ENCODE results near the gene CPNE2. TPM values are rescaled to one million over a fixed set of nuclear protein-coding genes. Genes with fewer than 3 reads are reported as not detected.
A peak's percentile ranks its signal among the peaks of the same experiment; 100 is the strongest.

The CPNE2 gene
- total RNA-seq, 1 donor from 2014 or later, result 64.5 TPM

DNA sequence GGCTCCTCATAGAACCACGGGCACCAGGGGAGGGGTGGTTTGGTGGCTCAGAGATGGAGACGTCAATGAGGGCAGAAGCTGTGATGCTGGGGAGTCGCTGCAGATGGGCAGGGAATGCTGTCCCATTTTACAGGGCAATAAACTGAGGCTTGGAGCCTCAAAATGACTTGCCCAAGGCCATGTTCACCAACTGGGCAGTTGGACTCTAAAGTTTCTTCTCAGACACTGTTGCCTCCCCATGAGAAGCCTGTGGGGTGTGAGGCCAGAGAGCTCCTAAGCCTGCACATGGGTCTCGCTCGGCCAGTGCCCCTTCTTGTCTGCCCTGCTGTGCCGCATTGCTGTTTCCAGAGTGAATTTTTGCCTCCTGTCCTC is 38.6 kb downstream of the CPNE2 start:
- ATAC-seq (no peak), DNase-seq (no peak)
- TF ChIP-seq, protein P1, sequence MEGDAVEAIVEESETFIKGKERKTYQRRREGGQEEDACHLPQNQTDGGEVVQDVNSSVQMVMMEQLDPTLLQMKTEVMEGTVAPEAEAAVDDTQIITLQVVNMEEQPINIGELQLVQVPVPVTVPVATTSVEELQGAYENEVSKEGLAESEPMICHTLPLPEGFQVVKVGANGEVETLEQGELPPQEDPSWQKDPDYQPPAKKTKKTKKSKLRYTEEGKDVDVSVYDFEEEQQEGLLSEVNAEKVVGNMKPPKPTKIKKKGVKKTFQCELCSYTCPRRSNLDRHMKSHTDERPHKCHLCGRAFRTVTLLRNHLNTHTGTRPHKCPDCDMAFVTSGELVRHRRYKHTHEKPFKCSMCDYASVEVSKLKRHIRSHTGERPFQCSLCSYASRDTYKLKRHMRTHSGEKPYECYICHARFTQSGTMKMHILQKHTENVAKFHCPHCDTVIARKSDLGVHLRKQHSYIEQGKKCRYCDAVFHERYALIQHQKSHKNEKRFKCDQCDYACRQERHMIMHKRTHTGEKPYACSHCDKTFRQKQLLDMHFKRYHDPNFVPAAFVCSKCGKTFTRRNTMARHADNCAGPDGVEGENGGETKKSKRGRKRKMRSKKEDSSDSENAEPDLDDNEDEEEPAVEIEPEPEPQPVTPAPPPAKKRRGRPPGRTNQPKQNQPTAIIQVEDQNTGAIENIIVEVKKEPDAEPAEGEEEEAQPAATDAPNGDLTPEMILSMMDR (IDR thresholded peaks at IDR 0.05), result no peak
- no peaks in the 10 kb centered on the region for H3K27me3 ChIP-seq
- intact Hi-C loops (cut with DNase I), result no loop called here
- peaks cover 8% of the 10 kb centered on the region for H3K36me3 ChIP-seq
- H3K4me1 ChIP-seq, result peaks cover 2% of the 10 kb centered on the region
- H3K4me3 ChIP-seq, result no peak overlapping the region
- no peaks in the 10 kb centered on the region for H3K9me3 ChIP-seq
- no peak overlapping the region for H3K27ac ChIP-seq

DNA sequence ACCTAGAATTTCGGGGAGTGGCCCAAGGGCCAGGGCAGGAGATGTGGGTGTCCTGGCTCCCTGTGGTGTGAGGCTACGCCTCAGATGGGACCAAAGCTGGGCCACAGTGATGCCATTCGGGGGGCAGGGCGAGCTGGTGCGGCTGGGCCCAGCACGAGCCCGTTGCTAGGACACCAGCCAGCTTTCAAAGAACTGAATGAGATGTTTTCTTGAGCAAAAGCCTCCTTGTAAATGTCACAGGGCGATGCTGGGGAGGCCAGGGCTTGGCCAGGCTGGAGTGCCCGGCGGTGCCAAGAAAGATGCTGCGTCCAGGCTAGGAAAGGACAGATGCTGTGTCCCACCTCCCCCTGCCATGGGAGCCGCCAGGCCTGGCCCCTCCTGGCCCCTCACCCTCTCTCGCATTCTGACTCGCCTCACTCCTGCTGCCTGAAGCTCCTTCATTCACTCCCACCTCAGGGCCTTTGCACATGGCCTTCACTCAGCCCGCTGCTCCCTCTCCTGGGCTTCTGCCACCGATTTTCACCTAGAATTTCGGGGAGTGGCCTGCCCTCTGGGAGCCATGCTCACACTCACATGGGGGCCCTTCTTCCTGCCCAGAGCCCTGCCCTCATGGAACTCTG is 39.1 kb downstream of the CPNE2 start:
- Histone ChIP-seq H3K9me3 (no peaks in the 10 kb centered on the region), H3K36me3 (peaks cover 8% of the 10 kb centered on the region), H3K4me3 (no peak overlapping the region), H3K27me3 (no peaks in the 10 kb centered on the region), H3K4me1 (peaks cover 2% of the 10 kb centered on the region), H3K27ac (no peak overlapping the region)
- no peak for ATAC-seq
- TF ChIP-seq, protein P1 (IDR thresholded peaks at IDR 0.05), result no peak
- intact Hi-C loops (cut with DNase I), result no loop called here
- no peak for DNase-seq

DNA sequence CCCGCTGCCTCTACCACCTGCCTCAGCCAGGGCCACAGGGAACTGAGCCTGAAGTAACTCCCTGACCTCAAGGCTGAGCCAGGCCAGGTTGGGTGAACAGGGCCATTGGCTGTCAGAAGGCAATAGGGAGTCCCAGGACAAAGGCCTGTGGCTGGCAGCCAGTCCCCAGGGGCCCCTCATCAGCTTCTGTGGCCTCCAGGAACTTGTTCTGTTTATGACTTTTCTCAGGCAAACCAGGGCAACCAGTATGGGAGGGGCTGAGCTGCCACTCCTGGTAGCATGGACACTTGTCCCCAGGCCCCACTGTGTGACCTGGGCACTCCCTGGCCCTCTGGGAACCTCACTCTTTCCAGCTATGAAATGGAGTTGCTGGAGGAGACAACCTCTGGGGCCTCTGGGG is 40.1 kb downstream of the CPNE2 start:
- no peak overlapping the region for H3K4me3 ChIP-seq
- H3K27ac ChIP-seq, result no peak overlapping the region
- TF ChIP-seq, protein P1 (IDR thresholded peaks at IDR 0.05), result no peak
- H3K9me3 ChIP-seq, result no peaks in the 10 kb centered on the region
- peaks cover 8% of the 10 kb centered on the region for H3K36me3 ChIP-seq
- DNase-seq, result no peak
- peaks cover 2% of the 10 kb centered on the region for H3K4me1 ChIP-seq
- H3K27me3 ChIP-seq, result no peaks in the 10 kb centered on the region
- intact Hi-C loops (cut with DNase I), result no loop called here
- peak; percentile 24 for ATAC-seq

DNA sequence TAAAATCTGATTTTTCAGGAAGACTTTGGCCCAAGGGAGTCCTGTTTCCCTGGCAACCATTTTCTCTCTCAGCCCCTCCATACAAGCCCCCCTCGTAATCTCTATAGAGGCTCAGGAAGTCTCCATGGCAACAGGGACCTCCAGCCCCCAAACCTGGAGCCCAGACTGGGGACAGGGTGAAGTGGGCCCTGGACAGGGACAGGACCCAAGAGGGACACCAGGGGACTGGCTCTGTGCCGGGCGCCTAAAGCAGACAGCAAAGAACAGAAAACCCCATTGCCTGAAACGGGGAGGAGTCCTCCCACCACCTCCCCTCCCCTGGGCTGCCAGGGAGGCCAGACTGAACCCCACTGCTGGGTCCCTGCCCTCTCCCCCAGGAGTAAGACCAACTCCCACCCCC is 40.6 kb downstream of the CPNE2 start:
- DNase-seq, result no peak
- no peak for ATAC-seq
- Histone ChIP-seq H3K4me3 (no peak overlapping the region), H3K27ac (no peak overlapping the region), H3K4me1 (peaks cover 2% of the 10 kb centered on the region), H3K27me3 (no peaks in the 10 kb centered on the region), H3K36me3 (peaks cover 8% of the 10 kb centered on the region), H3K9me3 (no peaks in the 10 kb centered on the region)
- intact Hi-C loops (cut with DNase I), result no loop called here
- TF ChIP-seq, protein P1 (IDR thresholded peaks at IDR 0.05), result no peak

DNA sequence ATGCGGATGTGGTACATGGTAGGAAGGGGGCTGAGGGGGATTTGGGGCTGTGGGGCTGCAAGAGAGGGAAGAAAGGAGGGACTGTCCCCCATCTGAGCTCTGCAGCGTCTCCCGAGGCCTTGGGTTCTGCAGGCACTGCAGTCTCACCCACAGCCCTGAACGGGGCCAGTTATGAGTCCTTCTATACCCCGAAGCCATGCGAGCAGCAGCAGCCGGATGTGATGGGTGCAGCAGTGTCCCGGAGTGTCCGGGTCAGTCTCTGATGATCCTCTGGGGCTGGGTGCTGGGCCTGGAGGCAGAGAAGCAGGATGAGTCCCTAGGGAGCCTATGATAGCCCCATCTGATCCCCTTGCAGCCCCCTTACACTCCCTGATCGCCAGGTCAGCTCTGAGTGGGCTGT is 41.5 kb downstream of the CPNE2 start:
- intact Hi-C loops (cut with DNase I), result no loop called here
- H3K4me1 ChIP-seq, result peaks cover 2% of the 10 kb centered on the region
- H3K36me3 ChIP-seq, result peaks cover 1% of the 10 kb centered on the region
- DNase-seq (no peak), ATAC-seq (no peak)
- H3K9me3 ChIP-seq, result no peaks in the 10 kb centered on the region
- TF ChIP-seq, protein P1 (IDR thresholded peaks at IDR 0.05), result no peak
- H3K27me3 ChIP-seq, result no peaks in the 10 kb centered on the region
- peak overlapping the region; percentile 24 for H3K27ac ChIP-seq
- H3K4me3 ChIP-seq, result no peak overlapping the region

DNA sequence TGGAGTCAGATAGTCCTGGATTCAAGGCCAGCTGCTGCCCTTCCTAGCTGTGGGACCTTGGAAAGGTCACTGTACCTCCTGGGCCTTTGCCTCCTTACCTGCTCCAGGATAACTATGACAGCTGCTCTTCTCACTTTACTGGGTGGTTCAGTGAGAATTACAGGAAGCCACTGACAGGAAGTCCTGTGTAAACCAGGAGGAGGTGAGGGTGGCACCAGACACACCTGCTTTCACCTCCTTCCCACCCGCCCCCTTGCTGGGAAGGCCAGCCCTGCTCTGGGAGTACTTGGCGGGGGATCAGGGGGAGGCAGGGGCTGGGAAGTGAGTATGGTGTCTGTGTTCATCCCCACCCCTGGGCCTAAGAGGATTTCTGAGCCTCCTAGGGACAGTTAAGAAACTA is 42.6 kb downstream of the CPNE2 start:
- intact Hi-C loops (cut with DNase I), result no loop called here
- Histone ChIP-seq H3K9me3 (no peaks in the 10 kb centered on the region), H3K4me3 (no peak overlapping the region), H3K27ac (peak overlapping the region; percentile 42), H3K27me3 (no peaks in the 10 kb centered on the region), H3K36me3 (no peaks in the 10 kb centered on the region), H3K4me1 (peaks cover 11% of the 10 kb centered on the region)
- TF ChIP-seq, protein P1 (IDR thresholded peaks at IDR 0.05), result no peak
- DNase-seq, result no peak
- no peak for ATAC-seq
